NCI-H1694 (cell line): ENCODE measurements around the gene RORB.
"Not testable (repeated sequence)": the region's sequence is repeated elsewhere in the genome, so short reads cannot be mapped to it uniquely, and the experiment has no call there.

ENCODE experiments used
- DNase-seq: peaks from one replicate; lab custom pipeline; 2025; lab: John Stamatoyannopoulos, UW

The RORB gene

DNA sequence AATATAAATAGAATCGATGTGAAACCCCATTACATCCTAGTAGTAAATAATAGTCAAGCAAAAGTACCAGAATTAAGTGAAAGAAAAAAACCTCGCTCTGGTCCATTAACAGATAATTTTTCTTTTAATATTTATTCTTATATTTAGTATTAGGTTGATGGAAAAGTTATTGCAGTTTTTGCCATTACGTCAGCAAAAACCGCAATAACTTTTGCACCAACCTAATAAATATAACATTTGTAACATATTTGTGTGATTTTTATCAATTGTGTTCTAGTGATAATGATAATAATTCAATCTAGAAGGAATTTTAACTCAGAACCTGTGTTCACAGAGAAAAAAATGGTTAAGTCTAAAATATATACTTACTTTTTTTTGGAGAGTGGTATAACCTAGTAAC lies 16.1 kb downstream of the RORB start:
- no peak for DNase-seq

DNA sequence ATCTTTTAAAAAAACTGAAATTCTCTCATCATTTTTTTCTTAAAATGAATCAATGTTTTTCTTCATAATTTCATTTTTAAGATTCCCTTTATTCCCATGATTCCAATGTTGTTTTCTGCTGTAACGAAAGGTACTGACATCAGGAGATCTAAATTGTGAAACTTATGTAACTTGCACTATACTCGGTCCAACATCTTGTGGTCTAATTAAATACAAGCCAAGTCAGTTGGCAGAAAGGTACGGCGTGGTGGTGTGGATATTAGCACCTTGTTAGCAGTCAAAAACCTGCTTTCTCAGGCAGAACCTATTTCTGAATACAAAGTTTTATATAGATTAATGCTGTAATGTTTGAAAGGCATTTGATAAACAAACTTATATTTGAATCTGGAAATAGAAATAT lies 20.1 kb downstream of the RORB start:
- DNase-seq = no peak

DNA sequence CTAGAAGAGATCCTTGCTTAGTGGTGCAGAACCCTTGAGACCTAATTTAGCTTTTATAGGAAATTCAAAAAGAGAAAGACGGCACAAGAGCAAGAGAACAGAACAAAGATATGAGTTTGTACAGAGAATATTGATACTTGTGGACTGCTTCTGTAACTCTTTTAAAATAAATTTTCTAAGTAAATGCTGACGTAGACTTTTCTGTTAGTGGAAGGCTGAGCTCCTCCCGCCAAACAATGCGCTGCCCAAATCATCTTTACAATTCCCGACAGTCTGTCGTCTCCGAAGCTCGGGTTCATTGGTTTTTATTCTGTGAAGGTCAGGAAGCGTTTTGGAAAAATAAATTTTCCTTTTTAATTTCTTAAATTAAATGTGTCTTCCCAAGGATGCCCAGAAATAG lies 22.3 kb downstream of the RORB start:
- DNase-seq = no peak

DNA sequence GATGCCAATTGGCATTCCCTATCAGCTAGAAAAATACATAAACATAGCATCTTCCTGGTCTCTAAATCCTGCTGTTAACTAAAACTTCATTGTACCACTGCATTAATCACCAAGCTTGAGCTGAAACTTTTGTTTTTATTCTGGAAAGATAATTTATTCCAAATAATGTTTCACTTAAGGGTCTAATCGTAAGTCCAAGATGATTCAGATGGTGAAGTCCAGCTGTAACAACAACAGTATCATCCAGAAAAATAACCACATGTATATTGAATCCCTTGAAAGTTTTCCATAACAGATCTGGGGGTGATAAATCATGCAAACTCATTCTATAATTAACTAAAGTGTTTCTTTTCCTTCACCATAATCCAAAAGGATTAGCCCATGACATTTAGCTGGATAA lies 23.9 kb downstream of the RORB start:
- no peak for DNase-seq

DNA sequence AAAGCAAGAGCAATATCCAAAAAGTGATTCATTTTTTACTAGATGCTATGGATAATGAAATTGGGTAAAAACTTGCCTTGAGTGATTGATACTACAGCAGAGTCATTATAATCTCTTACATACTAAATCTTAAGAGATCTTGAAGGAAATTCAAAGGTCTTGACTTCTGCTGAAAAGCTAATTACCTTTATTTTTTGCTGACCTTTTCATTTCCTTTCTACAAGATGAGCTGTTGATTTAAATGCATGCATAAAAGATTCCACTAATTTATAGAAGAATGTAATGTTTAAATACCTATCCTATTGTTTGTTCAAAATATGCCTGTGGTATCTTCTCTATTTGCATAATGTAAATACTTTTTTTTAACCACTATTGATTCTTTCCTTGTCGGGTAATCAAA lies 27.2 kb downstream of the RORB start:
- no peak for DNase-seq

DNA sequence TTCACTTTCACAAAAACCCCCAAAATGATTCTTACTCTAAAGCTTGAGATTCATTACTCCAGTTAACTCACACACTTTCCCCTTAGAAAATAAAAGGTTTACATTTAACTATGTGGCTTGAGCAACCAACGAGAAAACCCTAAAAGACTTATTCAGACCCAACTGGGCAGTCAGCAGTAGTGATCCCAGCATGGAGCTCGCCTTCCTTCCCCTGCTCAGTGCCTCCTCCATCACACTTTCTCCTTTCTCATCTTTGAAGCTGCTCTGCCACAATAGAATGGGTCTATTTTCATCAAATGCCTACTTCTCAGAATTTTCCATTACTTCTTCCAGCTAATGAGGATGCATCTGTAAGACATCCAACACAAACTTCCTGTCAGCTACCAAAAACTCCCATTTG lies 29.1 kb downstream of the RORB start:
- DNase-seq = no peak

DNA sequence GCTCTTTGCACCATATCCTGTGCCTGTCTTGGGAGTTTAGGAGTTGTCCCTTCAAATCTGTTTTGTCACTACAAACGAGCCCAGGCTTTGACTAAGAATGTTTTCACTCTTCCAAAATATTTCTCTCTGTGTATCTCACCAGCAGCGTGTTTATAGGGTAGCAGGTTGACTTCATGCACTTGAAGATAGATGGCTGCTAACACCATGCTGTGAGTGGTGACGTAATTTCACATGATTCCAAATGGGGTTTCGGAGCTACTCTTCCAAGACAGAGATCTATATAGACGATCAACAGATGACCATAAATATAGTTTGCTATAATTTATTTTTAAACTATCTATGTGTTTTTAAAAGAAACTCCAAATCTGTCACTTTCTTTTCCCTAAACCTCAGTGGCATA lies 30.6 kb downstream of the RORB start:
- no peak for DNase-seq

DNA sequence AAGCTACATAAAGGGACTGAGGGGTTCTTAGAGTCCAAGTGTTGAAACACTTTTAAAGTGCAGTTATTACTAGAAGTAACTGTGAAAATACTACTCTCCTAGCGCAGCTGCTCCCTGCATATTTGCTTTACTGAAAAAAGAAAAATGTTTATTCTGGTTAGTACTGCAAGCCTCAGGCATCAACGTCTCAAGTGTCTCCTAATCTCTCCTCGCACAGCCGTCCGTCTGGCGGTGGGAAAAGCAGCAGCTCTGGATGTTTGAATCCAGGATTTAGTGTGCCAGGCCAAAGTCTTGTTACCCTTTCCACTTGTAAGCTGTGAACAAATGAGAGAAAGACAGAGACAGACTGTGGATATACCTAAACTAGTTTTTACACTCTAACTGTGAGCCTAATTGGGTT lies 31.1 kb downstream of the RORB start:
- DNase-seq = no peak

DNA sequence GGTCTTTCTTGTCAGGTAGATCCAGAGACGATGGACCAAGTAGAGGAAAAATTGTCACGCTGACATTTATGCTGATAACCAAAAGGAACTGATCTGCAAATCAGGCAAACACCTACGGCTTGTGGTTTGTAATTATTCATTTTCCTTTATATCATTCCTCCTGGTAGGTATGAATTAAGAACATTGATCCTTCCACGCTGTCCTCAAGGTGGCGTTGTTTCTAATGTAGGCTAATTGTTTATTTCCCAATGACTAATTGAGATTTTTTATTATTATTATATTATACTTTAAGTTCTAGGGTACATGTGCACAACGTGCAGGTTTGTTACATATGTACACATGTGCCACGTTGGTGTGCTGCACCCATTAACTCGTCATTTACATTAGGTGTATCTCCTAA lies 33.3 kb downstream of the RORB start:
- DNase-seq = not testable (repeated sequence)

DNA sequence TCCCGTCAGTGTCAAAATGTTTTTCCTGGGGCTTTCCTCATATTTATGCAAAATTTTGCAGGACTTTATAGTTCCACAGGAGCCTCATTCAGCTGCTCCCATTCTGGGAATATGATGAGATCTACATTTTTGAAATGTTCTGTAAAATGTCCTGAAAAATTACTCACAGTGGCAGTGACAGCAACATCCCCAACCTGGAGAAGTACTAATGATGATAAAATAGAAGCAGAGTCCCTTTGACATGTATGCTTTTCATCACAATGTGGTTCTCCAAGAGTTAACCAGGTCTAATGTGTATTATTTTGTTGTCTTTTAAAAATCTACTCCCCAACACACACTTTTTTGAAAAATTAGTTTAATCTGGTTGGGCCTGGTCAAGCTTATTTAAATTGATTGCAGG lies 36.1 kb downstream of the RORB start:
- no peak for DNase-seq

DNA sequence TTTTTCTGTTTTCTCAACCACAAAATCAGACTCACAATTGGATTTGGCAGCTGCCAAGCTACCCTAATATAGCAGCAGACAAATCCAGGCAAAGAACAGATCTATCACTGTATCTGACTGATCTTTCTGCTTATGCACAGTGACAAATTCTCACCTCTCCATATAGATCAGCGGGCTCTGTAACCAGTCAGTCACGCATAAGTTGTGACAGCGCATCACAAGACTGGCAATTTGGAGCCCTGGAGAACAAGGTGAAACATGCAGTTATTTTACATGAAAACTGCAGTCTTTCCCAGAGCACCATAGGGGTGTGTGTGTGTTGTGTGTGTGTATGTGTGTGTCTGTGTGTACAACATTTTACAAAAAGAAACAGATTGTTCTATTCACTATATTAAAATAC lies 37.7 kb downstream of the RORB start:
- no peak for DNase-seq

DNA sequence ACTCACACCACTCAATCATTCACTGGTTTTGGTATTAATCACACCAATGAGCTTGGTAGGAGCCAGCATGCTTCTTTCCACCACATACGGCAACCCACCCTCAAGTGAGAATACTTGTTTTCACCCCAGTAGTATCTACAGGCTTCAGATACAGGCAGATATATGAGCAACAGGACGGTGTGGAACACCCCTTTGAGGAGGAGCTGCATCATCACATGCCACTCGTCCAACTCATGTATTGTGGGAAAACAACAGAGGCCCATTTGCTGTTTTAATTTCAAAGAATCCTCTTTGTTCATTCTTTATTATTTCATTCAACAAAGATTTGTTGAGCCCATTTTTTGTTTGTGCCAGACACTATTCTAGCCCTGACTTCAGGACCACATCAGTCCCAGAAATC lies 46.0 kb downstream of the RORB start:
- no peak for DNase-seq

DNA sequence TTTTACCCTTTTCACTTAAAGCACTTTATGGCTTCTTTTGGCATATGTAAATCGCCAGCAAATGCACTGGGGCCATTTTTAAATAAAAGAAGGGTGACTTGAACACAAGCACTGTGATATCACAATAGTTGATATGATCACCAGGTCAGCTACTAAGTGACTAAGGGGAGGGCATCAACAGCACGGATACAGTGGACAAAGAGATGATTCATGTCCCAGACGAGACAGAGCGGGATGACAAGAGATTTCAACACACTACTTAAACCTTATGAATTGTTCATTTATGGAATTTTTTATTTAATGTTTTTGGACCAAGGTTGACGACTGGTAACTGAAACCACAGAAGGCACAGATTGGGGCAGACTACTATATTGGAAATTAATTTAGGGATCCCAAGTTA lies 54.1 kb downstream of the RORB start:
- no peak for DNase-seq

DNA sequence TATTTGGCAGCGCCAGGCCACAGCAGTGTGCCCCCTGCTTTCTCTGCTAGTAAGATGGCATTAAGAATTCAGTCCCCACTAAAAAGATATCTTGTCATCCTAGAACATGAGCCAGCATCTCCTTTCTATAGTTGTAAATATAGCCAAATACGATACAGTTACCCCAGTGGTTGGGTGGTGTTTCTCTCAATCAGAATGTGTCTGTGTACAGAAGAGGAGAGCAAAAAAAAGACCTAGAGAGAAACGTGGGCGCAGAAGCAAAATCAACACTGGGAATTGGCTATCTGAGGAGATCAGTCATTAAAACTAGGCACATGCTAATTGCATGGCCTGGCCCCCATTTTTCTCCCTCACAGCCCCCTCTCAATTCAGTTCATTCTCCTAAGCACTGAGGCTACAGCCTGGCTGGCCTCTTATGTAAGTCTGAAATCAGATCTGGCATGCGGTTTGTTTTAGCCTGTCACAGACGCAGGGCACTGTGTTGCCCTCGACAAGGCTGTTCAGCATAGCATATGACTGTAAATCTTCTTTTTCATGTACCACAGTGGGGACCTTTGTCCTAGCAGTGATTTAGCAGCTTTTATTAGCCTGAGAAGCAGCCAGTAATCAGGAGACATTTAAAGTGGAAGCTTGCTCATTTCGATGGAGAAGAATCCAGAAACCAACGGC lies 57.8 kb downstream of the RORB start:
- DNase-seq = no peak

DNA sequence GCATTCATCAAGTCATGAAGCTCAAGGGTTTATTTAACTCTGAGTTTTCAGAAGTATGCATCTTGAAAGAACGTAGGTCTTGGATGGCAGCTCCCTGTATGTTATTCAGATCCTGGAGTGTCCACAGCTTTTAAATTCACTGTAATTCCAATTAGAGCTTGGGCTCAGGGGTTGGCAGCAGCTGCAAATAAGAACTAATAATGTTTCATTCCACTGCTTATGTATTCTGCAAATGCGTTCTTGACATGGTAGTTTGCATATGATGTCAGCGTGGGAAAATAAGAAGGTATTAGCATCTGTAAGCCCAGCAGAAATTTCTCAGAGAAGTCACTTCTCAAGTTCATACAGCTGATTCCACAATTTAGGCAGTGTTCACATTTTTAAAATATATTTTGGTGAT lies 58.4 kb downstream of the RORB start:
- DNase-seq = no peak

DNA sequence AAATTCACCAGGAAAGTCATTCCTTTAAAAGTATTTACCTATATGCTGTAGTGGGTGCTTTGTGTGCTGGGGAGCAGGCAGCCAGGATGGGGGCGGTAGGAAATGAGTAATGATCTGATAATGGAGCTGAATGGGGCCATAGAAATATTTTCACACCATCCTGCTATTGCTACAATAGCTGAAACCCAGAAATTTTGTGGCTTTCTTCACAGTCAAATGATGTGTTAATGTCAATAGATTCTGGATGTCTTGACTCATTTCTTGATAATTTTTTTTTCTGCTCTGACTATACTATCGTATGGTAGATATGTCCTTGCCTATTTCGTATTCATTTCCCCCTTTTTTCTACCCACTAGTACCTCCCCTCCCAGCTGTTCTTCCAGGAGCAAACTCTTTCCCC lies 59.5 kb downstream of the RORB start:
- no peak for DNase-seq

DNA sequence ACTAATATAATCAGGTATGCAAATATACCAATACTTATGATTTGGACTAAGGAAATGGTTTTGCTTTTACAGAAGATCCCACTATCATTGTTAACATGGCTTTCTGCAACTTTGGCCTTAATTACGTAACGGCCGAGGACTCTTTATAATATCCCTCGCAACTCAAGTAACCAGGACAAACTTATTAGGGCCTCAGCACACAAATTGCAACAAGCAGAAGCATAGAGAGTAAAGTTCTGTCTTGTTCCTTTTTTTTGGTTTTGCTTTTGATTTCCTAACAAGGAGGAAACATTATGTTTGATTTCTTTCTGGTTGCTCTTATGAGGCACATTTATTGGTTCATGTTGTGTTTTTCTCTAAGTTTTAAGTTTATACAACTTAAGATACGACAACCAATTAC lies 60.4 kb downstream of the RORB start:
- DNase-seq = no peak

DNA sequence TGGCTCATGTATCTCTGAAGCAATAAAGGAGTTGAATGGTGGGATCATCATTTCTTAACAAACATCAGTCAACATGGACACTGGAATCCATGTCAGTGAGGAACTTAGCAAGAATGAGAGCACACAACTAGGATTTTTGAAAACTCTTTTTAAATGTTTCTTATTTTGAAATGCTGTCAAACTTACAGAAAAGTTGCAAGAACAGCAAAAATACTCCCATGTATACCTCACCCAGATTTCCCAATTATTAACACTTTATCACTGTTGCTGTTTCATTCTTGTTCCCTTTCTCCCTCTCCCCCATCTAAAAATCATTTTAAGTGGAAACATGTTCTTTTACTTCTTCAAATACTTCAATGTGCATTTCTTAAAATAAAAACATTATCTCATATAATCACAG lies 65.5 kb downstream of the RORB start:
- no peak for DNase-seq

DNA sequence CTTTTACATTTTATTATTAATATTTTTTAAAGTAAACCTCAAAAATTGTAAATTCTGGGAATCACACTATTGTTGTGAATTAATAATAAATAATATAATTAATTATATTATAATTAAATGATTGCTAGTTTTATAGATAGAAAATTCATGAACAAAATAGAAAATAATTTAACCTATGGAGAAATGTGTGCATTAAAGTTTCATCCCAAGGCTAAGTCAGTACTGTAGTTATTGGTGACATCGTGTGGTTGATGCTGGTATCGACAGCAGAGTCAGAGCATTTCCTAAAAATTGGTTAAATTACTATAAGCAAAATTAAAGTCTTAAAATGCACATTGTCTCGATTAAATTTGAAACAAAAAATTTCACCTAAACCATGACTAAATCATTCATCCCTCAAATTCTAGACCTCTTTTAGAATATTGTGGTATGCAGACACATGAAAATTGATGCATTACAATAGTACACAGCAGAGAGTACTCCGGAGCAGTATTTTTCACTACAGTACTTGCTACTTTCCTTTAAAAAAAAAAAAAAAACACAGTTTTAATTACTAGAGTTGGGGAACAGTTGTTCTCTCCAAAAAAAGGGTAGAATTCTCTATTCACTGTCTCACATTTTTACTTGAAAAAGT lies 73.9 kb downstream of the RORB start:
- no peak for DNase-seq

DNA sequence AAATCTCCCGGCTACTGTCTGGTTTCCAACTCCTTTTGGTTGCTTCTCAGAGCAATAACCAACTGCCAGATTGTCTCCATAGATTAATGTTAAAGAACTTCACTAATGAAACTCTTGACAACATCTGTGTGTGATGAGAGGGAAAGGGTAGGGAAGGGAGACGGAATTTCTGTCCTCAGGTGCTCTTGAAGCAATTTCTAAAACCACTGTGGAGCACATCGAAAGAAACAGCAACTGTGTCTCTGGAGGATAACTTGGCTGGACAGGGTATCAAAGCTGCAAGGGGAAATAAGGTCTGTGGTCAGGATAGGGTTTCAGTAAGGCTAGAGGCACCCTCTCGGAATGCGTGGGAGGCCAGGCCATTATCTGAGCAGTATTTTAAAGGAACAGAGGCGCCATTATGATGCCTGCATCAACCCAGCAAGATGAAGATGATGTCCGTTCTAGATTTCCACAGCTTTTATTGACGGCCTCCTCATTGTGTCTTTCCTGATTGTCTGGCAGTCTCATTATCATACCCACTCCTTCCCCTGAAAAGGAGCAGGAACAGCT lies 76.6 kb downstream of the RORB start:
- no peak for DNase-seq

DNA sequence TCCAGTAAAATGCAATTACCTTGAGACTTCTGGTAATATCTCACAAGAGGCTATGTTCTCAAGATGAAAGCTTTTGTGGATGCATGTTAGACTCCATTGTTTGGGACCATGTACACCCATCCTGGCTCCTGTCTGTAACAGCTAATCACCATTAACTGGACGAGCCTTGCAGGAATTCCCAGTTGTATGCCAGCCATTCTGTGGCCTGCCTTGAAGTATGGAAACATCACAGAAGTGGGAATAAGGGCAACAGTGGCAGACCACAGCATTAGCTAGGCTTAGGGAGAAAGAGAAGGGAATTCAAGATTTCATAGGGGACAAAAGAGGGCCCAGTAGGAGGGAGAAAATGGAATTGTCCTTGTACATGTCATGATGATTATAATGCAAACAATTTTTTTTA lies 79.0 kb downstream of the RORB start:
- no peak for DNase-seq

DNA sequence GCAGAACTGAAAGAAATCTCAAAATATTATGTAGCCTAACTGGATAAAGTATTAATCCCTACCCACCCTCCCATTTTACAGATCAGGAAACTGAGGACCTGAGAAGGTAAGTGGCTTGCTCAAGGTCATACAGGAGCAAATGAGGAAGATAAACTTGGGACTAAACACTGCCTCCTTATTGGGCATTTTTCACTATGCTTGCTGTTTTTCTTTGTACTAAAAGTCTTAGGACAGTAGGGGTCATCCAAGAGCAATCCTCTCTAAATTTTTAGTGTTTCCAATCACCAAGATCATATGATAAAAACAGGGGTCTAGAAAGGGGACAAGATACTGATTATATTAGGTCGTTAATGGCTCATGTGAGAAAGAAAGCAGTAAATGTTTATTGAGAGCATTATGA lies 80.8 kb downstream of the RORB start:
- DNase-seq = no peak

DNA sequence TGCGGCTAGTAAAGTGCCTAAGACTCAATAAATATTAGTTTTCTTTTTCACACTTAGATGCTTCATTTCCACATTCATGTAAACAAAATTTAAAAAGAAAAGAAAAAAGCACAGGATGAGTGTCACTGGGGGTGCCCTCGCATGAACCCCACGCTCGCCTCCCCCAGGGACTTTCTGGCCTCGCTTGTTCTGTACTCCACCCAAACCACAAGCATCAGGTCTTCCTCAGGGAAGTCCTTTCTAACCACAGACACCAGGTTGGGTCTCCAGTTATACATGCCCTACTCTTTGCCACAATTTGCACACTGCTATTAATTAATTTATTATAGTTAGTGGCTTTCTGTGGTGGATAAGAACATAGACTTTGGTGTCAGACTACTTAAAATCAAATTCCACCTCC lies 92.4 kb downstream of the RORB start:
- no peak for DNase-seq

DNA sequence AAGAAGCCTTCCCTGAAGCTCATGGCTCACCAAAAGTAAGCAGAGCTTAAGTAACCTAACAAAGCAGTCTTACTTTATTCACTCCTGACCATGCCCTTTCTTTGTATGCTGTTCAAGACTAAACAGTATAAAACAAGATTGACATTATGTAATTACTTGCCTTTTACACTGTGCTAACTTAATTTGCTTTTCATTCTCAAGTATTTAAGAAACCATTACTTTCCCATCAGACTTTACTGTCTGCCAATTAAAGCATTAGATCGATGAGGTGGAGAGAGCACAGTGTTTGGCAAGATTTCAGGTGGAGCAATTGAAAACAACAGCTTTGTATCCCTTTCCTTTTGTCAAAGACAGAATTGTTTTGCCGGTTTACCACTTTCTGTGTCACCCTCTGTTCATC lies 98.2 kb downstream of the RORB start:
- DNase-seq = no peak
